Nephron progenitor cell (in vitro differentiated cells): ENCODE measurements around the gene HDAC4.

ENCODE experiments used
- DNase-seq: peaks from one replicate; pipeline ENCODE4 v3.0.0; 2021
- H3K27ac Mint-ChIP-seq: 2 replicates; pipeline ENCODE4 v1.8.0; 2021; ENCODE audit warnings: mild to moderate bottlenecking, moderate library complexity, mixed read lengths
- H3K27me3 Mint-ChIP-seq: 2 replicates; pipeline ENCODE4 v1.8.0; 2021; ENCODE audit warnings: mild to moderate bottlenecking, low read depth, mixed read lengths; ENCODE audit not compliant: poor library complexity
- H3K36me3 Mint-ChIP-seq: 2 replicates; pipeline ENCODE4 v1.8.0; 2021; ENCODE audit warnings: low read depth, mixed read lengths
- H3K4me1 Mint-ChIP-seq: 2 replicates; pipeline ENCODE4 v1.8.0; 2021; ENCODE audit warnings: mixed read lengths
- H3K4me3 Mint-ChIP-seq: 2 replicates; pipeline ENCODE4 v1.8.0; 2021; ENCODE audit warnings: mild to moderate bottlenecking, moderate library complexity, mixed read lengths
- H3K9me3 Mint-ChIP-seq: 2 replicates; pipeline ENCODE4 v1.8.0; 2021; ENCODE audit warnings: mild to moderate bottlenecking, moderate library complexity, mixed read lengths
- CTCF ChIP-seq: fragments of 200-600 bp; sonication (generic); IDR thresholded peaks from 2 replicates; pipeline ENCODE4 v1.5.0; 2021; ENCODE audit warnings: antibody characterized with exemption

The HDAC4 gene

GRCh38 chr2:239327536-239328350 is 73.1 kb downstream of the HDAC4 start:
- Mint-ChIP-seq H3K4me1 (peaks cover 78% of the 10 kb centered on the region), H3K27ac (peak overlapping the region; percentile 94), H3K9me3 (peaks cover 4% of the 10 kb centered on the region), H3K36me3 (peaks cover 32% of the 10 kb centered on the region), H3K27me3 (no peaks in the 10 kb centered on the region), H3K4me3 (peak overlapping the region; percentile 65)
- no peak for TF ChIP-seq CTCF
- no peak for DNase-seq

- peaks cover 5% of the 10 kb centered on the region for H3K9me3 Mint-ChIP-seq
- peaks cover 77% of the 10 kb centered on the region for H3K4me1 Mint-ChIP-seq
- H3K36me3 Mint-ChIP-seq: peaks cover 40% of the 10 kb centered on the region
- no peaks in the 10 kb centered on the region for H3K27me3 Mint-ChIP-seq
- H3K4me3 Mint-ChIP-seq: no peak overlapping the region
- no peak overlapping the region for H3K27ac Mint-ChIP-seq
- TF ChIP-seq CTCF: no peak
- no peak for DNase-seq
Observed at GRCh38 chr2:239326831-239327535, 73.8 kb downstream of the HDAC4 start.

- H3K27ac Mint-ChIP-seq: peak overlapping the region; percentile 88
- peaks cover 11% of the 10 kb centered on the region for H3K9me3 Mint-ChIP-seq
- DNase-seq: no peak
- H3K4me1 Mint-ChIP-seq: peaks cover 62% of the 10 kb centered on the region
- no peaks in the 10 kb centered on the region for H3K27me3 Mint-ChIP-seq
- no peak for TF ChIP-seq CTCF
- H3K4me3 Mint-ChIP-seq: no peak overlapping the region
- peaks cover 54% of the 10 kb centered on the region for H3K36me3 Mint-ChIP-seq
Observed at GRCh38 chr2:239324456-239324855, 76.4 kb downstream of the HDAC4 start.

- Mint-ChIP-seq H3K9me3 (peaks cover 11% of the 10 kb centered on the region), H3K27me3 (no peaks in the 10 kb centered on the region), H3K36me3 (peaks cover 60% of the 10 kb centered on the region), H3K4me1 (peaks cover 62% of the 10 kb centered on the region), H3K27ac (no peak overlapping the region), H3K4me3 (no peak overlapping the region)
- TF ChIP-seq CTCF: no peak
- DNase-seq: no peak
Observed at GRCh38 chr2:239323447-239323846, 77.4 kb downstream of the HDAC4 start.

GRCh38 chr2:239322416-239323086 is 78.3 kb downstream of the HDAC4 start:
- Mint-ChIP-seq H3K27me3 (no peaks in the 10 kb centered on the region), H3K4me3 (no peak overlapping the region), H3K27ac (no peak overlapping the region), H3K4me1 (peaks cover 61% of the 10 kb centered on the region), H3K36me3 (peaks cover 69% of the 10 kb centered on the region), H3K9me3 (peaks cover 15% of the 10 kb centered on the region)
- TF ChIP-seq CTCF: no peak
- no peak for DNase-seq
